IMR-90 (cell line): ENCODE data around the gene PTPN5. TPM values are rescaled to one million over a fixed set of nuclear protein-coding genes. Genes with fewer than 3 reads are reported as not detected.

Source experiments
- ATAC-seq: fragments of 200-7000 bp; cut with Tn5 transposase; 2 replicates; pipeline ENCODE4 v1.9.1; 2020; ENCODE audit warnings: low read depth, mild to moderate bottlenecking, moderate library complexity
- BruUV-seq: library from RNA; stranded (reverse); fragments of 400-500 nt; replicated peaks from 2 replicates; lab custom pipeline; 2021; lab: Mats Ljungman, UMichigan
- CTCF ChIA-PET: fragments of 300-600 bp; formaldehyde crosslinking; extraction: SDS; loops from one replicate; lab custom pipeline; 2021; ENCODE audit warnings: antibody characterized with exemption; lab: Yijun Ruan, JAX
- POLR2A ChIA-PET: fragments of 300-600 bp; sonication (Branson Sonifier 250); formaldehyde crosslinking; loops from one replicate; lab custom pipeline; 2022; ENCODE audit warnings: antibody characterized with exemption; ENCODE audit not compliant: unreplicated experiment; lab: Charles Lee
- DNase-seq: peaks from one replicate; pipeline ENCODE4 v3.0.0; 2013
- H2AFZ ChIP-seq: replicated peaks from 2 replicates; pipeline ENCODE3; 2013; ENCODE audit warnings: low read length, mild to moderate bottlenecking; ENCODE audit not compliant: poor library complexity
- H2AK5ac ChIP-seq: 2 replicates; pipeline ENCODE4 v1.6.1; 2013; ENCODE audit warnings: low read depth, low read length, inconsistent platforms
- H2AK9ac ChIP-seq: replicated peaks from 2 replicates; pipeline ENCODE3; 2013; ENCODE audit warnings: mild to moderate bottlenecking, low read depth, low read length, moderate library complexity; ENCODE audit not compliant: poor library complexity
- H2BK120ac ChIP-seq: 2 replicates; pipeline ENCODE4 v1.6.1; 2013; ENCODE audit warnings: low read depth, low read length, inconsistent platforms
- H2BK15ac ChIP-seq: 3 replicates; pipeline ENCODE4 v1.6.1; 2013; ENCODE audit warnings: low read depth, low read length, inconsistent platforms
- H2BK20ac ChIP-seq: 2 replicates; pipeline ENCODE4 v1.6.1; 2013; ENCODE audit warnings: low read depth, mild to moderate bottlenecking, inconsistent platforms, low read length, moderate library complexity
- H2BK5ac ChIP-seq: 2 replicates; pipeline ENCODE4 v1.6.1; 2013; ENCODE audit warnings: mild to moderate bottlenecking, low read depth, low read length, inconsistent platforms; ENCODE audit not compliant: poor library complexity, severe bottlenecking
- H3K14ac ChIP-seq: replicated peaks from 2 replicates; pipeline ENCODE4 v1.6.1; 2013; ENCODE audit warnings: low read depth, low read length, inconsistent platforms
- H3K18ac ChIP-seq: 2 replicates; pipeline ENCODE4 v1.6.1; 2013; ENCODE audit warnings: low read depth, low read length, control low read depth
- H3K23ac ChIP-seq: 2 replicates; pipeline ENCODE4 v1.6.1; 2013; ENCODE audit warnings: low read depth, low read length, inconsistent platforms
- H3K27ac ChIP-seq: 2 replicates; pipeline ENCODE4 v1.5.1; 2013; ENCODE audit warnings: mild to moderate bottlenecking, control low read depth, low read length; ENCODE audit not compliant: insufficient read depth
- H3K27me3 ChIP-seq: 2 replicates; pipeline ENCODE4 v1.6.1; 2013; ENCODE audit warnings: low read length; ENCODE audit not compliant: control insufficient read depth, insufficient read depth
- H3K36me3 ChIP-seq: 2 replicates; pipeline ENCODE4 v1.6.1; 2013; ENCODE audit warnings: low read length, mixed read lengths; ENCODE audit not compliant: control insufficient read depth, insufficient read depth
- H3K4ac ChIP-seq: 2 replicates; pipeline ENCODE4 v1.6.1; 2013; ENCODE audit warnings: low read depth, low read length, inconsistent platforms
- H3K4me1 ChIP-seq: 2 replicates; pipeline ENCODE4 v1.6.1; 2013; ENCODE audit warnings: low read length, mixed read lengths; ENCODE audit not compliant: control insufficient read depth, insufficient read depth
- H3K4me2 ChIP-seq: 2 replicates; pipeline ENCODE4 v1.6.1; 2013; ENCODE audit warnings: low read depth, mild to moderate bottlenecking, control low read depth, low read length, moderate library complexity
- H3K4me3 ChIP-seq: 2 replicates; pipeline ENCODE4 v1.5.1; 2013; ENCODE audit warnings: low read depth, mild to moderate bottlenecking, control low read depth, low read length, moderate library complexity; ENCODE audit not compliant: insufficient read depth
- H3K56ac ChIP-seq: 2 replicates; pipeline ENCODE4 v1.6.1; 2013; ENCODE audit warnings: low read length, inconsistent platforms; ENCODE audit not compliant: insufficient read depth; ENCODE audit errors: extremely low read depth
- H3K79me1 ChIP-seq, 2 experiments: 2 replicates each; pipeline ENCODE4 v1.6.1; 2013; ENCODE audit warnings: low read length in 2 of 2, inconsistent platforms in 1 of 2, low read depth in 1 of 2
- H3K9ac ChIP-seq: 2 replicates; pipeline ENCODE4 v1.6.1; 2013; ENCODE audit warnings: low read depth, low read length, control low read depth
- H3K9me1 ChIP-seq: 2 replicates; pipeline ENCODE4 v1.6.1; 2013; ENCODE audit warnings: low read length, inconsistent platforms; ENCODE audit not compliant: insufficient read depth
- H3K9me3 ChIP-seq: 2 replicates; pipeline ENCODE4 v1.6.1; 2013; ENCODE audit warnings: low read length; ENCODE audit not compliant: control insufficient read depth, insufficient read depth
- H4K20me1 ChIP-seq: 2 replicates; pipeline ENCODE4 v1.6.1; 2013; ENCODE audit warnings: low read length, inconsistent platforms; ENCODE audit not compliant: insufficient read depth
- H4K5ac ChIP-seq: 2 replicates; pipeline ENCODE4 v1.6.1; 2013; ENCODE audit warnings: mild to moderate bottlenecking, low read depth, low read length, control low read depth
- H4K8ac ChIP-seq, 2 experiments: 2 replicates each; pipeline ENCODE4 v1.6.1; 2013; ENCODE audit warnings: low read depth in 2 of 2, low read length in 2 of 2, control low read depth in 1 of 2, inconsistent platforms in 1 of 2
- H4K91ac ChIP-seq: 2 replicates; pipeline ENCODE4 v1.6.1; 2013; ENCODE audit warnings: low read depth, low read length, inconsistent platforms; ENCODE audit not compliant: insufficient read depth
- CEBPB ChIP-seq: IDR thresholded peaks from 2 replicates; pipeline ENCODE4 v1.6.1; 2012; ENCODE audit warnings: low read depth, low read length, improper control_type of control experiment
- CHD1 ChIP-seq: IDR thresholded peaks from 2 replicates; pipeline ENCODE4 v1.6.1; 2012; ENCODE audit warnings: low read depth, low read length, improper control_type of control experiment
- CTCF ChIP-seq: conservative IDR thresholded peaks from 2 replicates; pipeline ENCODE4 v1.5.1; 2012; ENCODE audit warnings: mild to moderate bottlenecking, low read depth, low read length, improper control_type of control experiment
- ELK1 ChIP-seq: fragments of 150-350 bp; IDR thresholded peaks from 2 replicates; pipeline ENCODE4 v1.6.1; 2016; ENCODE audit warnings: low read depth, mild to moderate bottlenecking, low read length, moderate library complexity, borderline replicate concordance
- MAFK ChIP-seq: IDR thresholded peaks from 2 replicates; pipeline ENCODE4 v1.6.1; 2012; ENCODE audit warnings: low read depth, low read length, improper control_type of control experiment
- MAZ ChIP-seq: IDR thresholded peaks from 2 replicates; pipeline ENCODE4 v1.6.1; 2012; ENCODE audit warnings: low read depth, mild to moderate bottlenecking, low read length, improper control_type of control experiment, moderate library complexity, borderline replicate concordance
- MXI1 ChIP-seq: IDR thresholded peaks from 2 replicates; pipeline ENCODE4 v1.6.1; 2012; ENCODE audit warnings: low read depth, mild to moderate bottlenecking, low read length, moderate library complexity, borderline replicate concordance
- NFE2L2 ChIP-seq: fragments of 150-350 bp; IDR thresholded peaks from 2 replicates; pipeline ENCODE4 v1.6.1; 2016; ENCODE audit warnings: low read depth, mild to moderate bottlenecking, low read length
- POLR2A ChIP-seq: IDR thresholded peaks from 2 replicates; pipeline ENCODE4 v1.6.1; 2012; ENCODE audit warnings: mild to moderate bottlenecking, low read depth, low read length
- RAD21 ChIP-seq: IDR thresholded peaks from 2 replicates; pipeline ENCODE4 v1.6.1; 2012; ENCODE audit warnings: low read length, improper control_type of control experiment
- RFX5 ChIP-seq: IDR thresholded peaks from 2 replicates; pipeline ENCODE4 v1.8.0; 2012; ENCODE audit warnings: low read depth, mild to moderate bottlenecking, low read length, moderate library complexity
- WGBS, 2 experiments: methylation state at CpG; one replicate each; pipeline versions ENCODE4 v1.1.5 to v1.1.7; 2013; ENCODE audit warnings: missing lambda C conversion rate in 2 of 2; ENCODE audit not compliant: insufficient read length in 1 of 2; ENCODE audit errors: extremely low coverage in 2 of 2; 5-methylcytosine and 5-hydroxymethylcytosine counted together
- dilution Hi-C: fragments of 300-500 bp; cut with HindIII; formaldehyde crosslinking; loops from one replicate; pipeline ENCODE4 v1.14.3; 2018; ENCODE audit warnings: low sequenced_read_pairs; ENCODE audit not compliant: unreplicated experiment
- in situ Hi-C: fragments of 300-500 bp; cut with MboI; formaldehyde crosslinking; loops from 3 replicates; pipeline ENCODE4 v1.14.3; 2019; ENCODE audit warnings: low sequenced_read_pairs, inconsistent platforms, mixed read lengths
- intact Hi-C: fragments of 100-400 bp; cut with micrococcal nuclease; formaldehyde crosslinking; loops from 2 replicates; pipeline ENCODE4 v1.10.0; 2022
- polyA plus RNA-seq, 3 experiments: library from polyadenylated mRNA; depleted of rRNA; stranded (reverse); fragments of >200 nt; gene quantifications; 2 replicates each; pipeline ENCODE4 v1.2.3, GENCODE V29; 2012; ENCODE audit warnings: low replicate concordance in 1 of 3
- total RNA-seq: library from RNA; depleted of rRNA; stranded (reverse); fragments of >200 nt; gene quantifications from 2 replicates; pipeline ENCODE4 v1.2.3, GENCODE V29; 2012

PTPN5 gene
- total and polyA plus RNA-seq, 2 of the 4 experiments (the other 2 are of a cell fraction): not detected

GRCh38 chr11:18682466-18682865 lies 109.1 kb downstream of the PTPN5 start:
- Histone ChIP-seq H2BK20ac (no peak overlapping the region), H3K4me3 (no peak overlapping the region), H3K27ac (no peak overlapping the region), H3K4me2 (no peak overlapping the region), H3K18ac (no peak overlapping the region), H3K9me1 (no peaks in the 10 kb centered on the region), H3K23ac (no peak overlapping the region), H3K27me3 (peaks cover 4% of the 10 kb centered on the region), H3K14ac (no peak overlapping the region), H4K91ac (no peak overlapping the region), H3K36me3 (no peaks in the 10 kb centered on the region), H2BK5ac (no peak overlapping the region), H2BK15ac (no peak overlapping the region), H3K9ac (no peak overlapping the region), H4K8ac (no peak overlapping the region), H2AFZ (no peak overlapping the region), H2AK5ac (no peak overlapping the region), H4K20me1 (no peaks in the 10 kb centered on the region), H2BK120ac (no peak overlapping the region), H3K4ac (no peak overlapping the region), H3K56ac (no peak overlapping the region), H3K79me1 (no peaks in the 10 kb centered on the region), H3K4me1 (no peaks in the 10 kb centered on the region), H2AK9ac (no peak overlapping the region), H3K9me3 (no peaks in the 10 kb centered on the region), H4K5ac (no peak overlapping the region)
- dilution Hi-C loops: no loop called here
- in situ Hi-C loops: no loop called here
- no peak for ATAC-seq
- WGBS, 2 experiments: no CpG with 5 or more reads among the region's 3 CpGs
- TF ChIP-seq NFE2L2 (no peak), CHD1 (no peak), MAZ (no peak), CEBPB (no peak), MXI1 (no peak), RAD21 (no peak), ELK1 (no peak), CTCF (no peak), POLR2A (no peak), RFX5 (no peak), MAFK (no peak)
- intact Hi-C loops: no loop called here
- BruUV-seq: no TSS peak
- no peak for DNase-seq
- CTCF ChIA-PET: no interaction called here
- POLR2A ChIA-PET: no interaction called here
